Right lobe of liver (tissue), 6 donors: Measurements from ENCODE around the gene PLOD3. TPM values are rescaled to one million over a fixed set of nuclear protein-coding genes. Genes with fewer than 3 reads are reported as not detected.
A peak's percentile ranks its signal among the peaks of the same experiment; 100 is the strongest.

Experiments used
- ATAC-seq, 4 donors: fragments of 200-7000 bp; cut with Tn5 transposase; one replicate each; pipeline ENCODE4 v1.9.1; 2020; ENCODE audit warnings: mild to moderate bottlenecking in 4 of 4, moderate library complexity in 4 of 4
- DNase-seq, 3 donors: peaks; one replicate each; pipeline ENCODE4 v3.0.0-alpha.2; 2020
- H3K27ac ChIP-seq, 3 donors: fragments of 200-600 bp; one replicate each; pipeline ENCODE4 v1.8.0; 2022
- H3K27me3 ChIP-seq, 2 donors: fragments of 200-600 bp; one replicate each; pipeline ENCODE4 v1.8.0; 2022
- H3K36me3 ChIP-seq, 4 donors: fragments of 200-600 bp; sonication (generic) in 1 of 4; one replicate each; pipeline versions ENCODE4 v1.5.1 to v1.8.0; 2017 to 2022; ENCODE audit warnings: control low read depth in 1 of 4
- H3K4me1 ChIP-seq, 4 donors: fragments of 200-600 bp; sonication (generic) in 1 of 4; one replicate each; pipeline versions ENCODE4 v1.5.1 to v1.8.0; 2017 to 2022; ENCODE audit warnings: control low read depth in 1 of 4
- H3K4me3 ChIP-seq, 3 donors: fragments of 200-600 bp; one replicate each; pipeline ENCODE4 v1.8.0; 2022
- H3K9me3 ChIP-seq, 4 donors: fragments of 200-600 bp; sonication (generic) in 1 of 4; one replicate each; pipeline versions ENCODE4 v1.5.1 to v1.8.0; 2017 to 2022; ENCODE audit warnings: control low read depth in 1 of 4
- POLR2A ChIP-seq: fragments of 450-650 bp; IDR thresholded peaks from one replicate; pipeline ENCODE4 v1.6.1; 2017; ENCODE audit warnings: antibody characterized with exemption, mild to moderate bottlenecking
- WGBS: methylation state at CpG from one replicate; pipeline ENCODE4 v1.1.6; 2018; ENCODE audit warnings: low coverage, low lambda C conversion rate; ENCODE audit not compliant: insufficient coverage; ENCODE audit errors: missing lambda C conversion rate; 5-methylcytosine and 5-hydroxymethylcytosine counted together
- intact Hi-C, 2 donors: fragments of 100-400 bp; cut with DNase I; formaldehyde crosslinking; loops; one replicate each; pipeline versions ENCODE4 v1.11.2 to v1.14.1; 2022
- total RNA-seq, 6 experiments: library from RNA; depleted of rRNA in 2 of 6; stranded (reverse); fragments of >200 nt in 2 of 6; fragmentation: NEBNext Ultra II Directional in 3 of 6; extraction: Animal tissue kit (Norgen Biotek cat#: 25700) in 3 of 6; gene quantifications; one replicate each; pipeline versions ENCODE4 v1.1.0 to v1.2.4, GENCODE V29; 2016 to 2023
- TF ChIP-seq, protein P1 (sequence below), 4 donors: fragments of 200-600 bp in 3 of 4; fragments of 450-650 bp in 1 of 4; IDR thresholded peaks; one replicate each; pipeline versions ENCODE4 v1.5.1 to v1.8.0; 2016 to 2022; ENCODE audit warnings: antibody characterized with exemption in 4 of 4, mild to moderate bottlenecking in 2 of 4
- donor health status: DM: no; HTN: yes; CAD: no.
- donor health status: DM: no; HTN: no; CAD: no.
- donor health status: DM: no; HTN: no; CAD: no.
- donor health status: DM: no; HTN: yes; CAD: no.
- donor health status: DM: no; HTN: yes; CAD: no.

Gene PLOD3
- total RNA-seq, 6 experiments from 2014 or later: 41.7 to 57.5 (median 54.3) TPM

DNA sequence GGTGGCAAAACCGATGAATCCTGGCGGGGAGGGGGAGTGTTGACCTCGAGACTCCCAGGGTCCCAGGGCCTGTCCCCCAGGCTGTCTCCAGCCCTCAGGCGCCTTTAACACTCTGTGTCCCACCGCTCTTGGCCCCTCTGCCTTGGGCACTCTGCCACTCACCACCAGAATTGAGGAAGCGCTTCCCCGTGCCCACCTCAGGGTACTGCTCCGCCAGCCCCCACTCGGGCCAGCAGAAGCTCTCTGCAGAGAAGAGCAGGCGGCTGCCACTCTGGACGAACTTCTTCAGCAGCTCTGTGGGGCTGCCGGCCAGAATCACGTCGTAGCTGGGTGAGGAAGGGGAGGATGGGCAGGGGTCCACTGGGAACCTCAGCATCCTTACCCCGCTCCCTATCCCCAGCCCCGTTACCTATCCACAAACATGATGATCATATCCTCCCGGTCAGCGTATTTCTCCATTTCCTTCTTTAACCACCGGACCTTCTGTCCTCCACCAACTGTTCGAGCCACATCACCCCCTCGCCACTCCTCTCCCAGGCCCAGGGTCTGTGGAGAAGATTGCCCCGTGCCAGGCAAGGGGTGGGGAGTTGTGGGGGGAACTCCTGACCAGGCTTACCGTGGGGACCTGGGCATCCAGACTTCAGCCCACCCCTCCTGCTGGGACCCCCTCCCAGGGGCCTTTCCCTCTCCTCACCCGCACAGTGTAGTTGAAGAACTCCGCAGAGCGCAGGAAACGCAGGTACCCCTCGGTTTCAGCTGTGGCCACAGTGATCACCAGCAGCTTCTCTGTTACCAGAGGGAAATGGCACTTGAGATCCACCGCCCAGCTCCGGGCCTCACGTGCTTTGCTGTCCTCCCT is 1.2 kb downstream of the PLOD3 start:
- peak overlapping the region; percentile 82 to 97 (median 85) for H3K4me3 ChIP-seq
- no peaks in the 10 kb centered on the region for H3K9me3 ChIP-seq
- peaks cover 0 to 15% (median 9%) of the 10 kb centered on the region in 4 donors for H3K36me3 ChIP-seq
- intact Hi-C loops: no loop called here
- no peak for DNase-seq
- no peak for ATAC-seq
- H3K27ac ChIP-seq: peak overlapping the region; percentile 89 to 95 (median 90)
- H3K27me3 ChIP-seq: no peaks in the 10 kb centered on the region
- TF ChIP-seq POLR2A: no peak
- TF ChIP-seq, protein P1, sequence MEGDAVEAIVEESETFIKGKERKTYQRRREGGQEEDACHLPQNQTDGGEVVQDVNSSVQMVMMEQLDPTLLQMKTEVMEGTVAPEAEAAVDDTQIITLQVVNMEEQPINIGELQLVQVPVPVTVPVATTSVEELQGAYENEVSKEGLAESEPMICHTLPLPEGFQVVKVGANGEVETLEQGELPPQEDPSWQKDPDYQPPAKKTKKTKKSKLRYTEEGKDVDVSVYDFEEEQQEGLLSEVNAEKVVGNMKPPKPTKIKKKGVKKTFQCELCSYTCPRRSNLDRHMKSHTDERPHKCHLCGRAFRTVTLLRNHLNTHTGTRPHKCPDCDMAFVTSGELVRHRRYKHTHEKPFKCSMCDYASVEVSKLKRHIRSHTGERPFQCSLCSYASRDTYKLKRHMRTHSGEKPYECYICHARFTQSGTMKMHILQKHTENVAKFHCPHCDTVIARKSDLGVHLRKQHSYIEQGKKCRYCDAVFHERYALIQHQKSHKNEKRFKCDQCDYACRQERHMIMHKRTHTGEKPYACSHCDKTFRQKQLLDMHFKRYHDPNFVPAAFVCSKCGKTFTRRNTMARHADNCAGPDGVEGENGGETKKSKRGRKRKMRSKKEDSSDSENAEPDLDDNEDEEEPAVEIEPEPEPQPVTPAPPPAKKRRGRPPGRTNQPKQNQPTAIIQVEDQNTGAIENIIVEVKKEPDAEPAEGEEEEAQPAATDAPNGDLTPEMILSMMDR (IDR thresholded peaks at IDR 0.05): no peak
- WGBS: 47% methylated on average over 15 of the region's 31 CpGs
- H3K4me1 ChIP-seq: peaks cover 0 to 39% (median 6%) of the 10 kb centered on the region in 4 donors

- ATAC-seq (no peak), DNase-seq (no peak)
- H3K36me3 ChIP-seq: peaks cover 0 to 47% (median 19%) of the 10 kb centered on the region in 4 donors
- H3K27ac ChIP-seq: no peak overlapping the region
- no peaks in the 10 kb centered on the region for H3K27me3 ChIP-seq
- intact Hi-C loops: no loop called here
- TF ChIP-seq, protein P1 (IDR thresholded peaks at IDR 0.05): no peak
- no peak for TF ChIP-seq POLR2A
- peaks cover 0 to 23% (median 0%) of the 10 kb centered on the region in 4 donors for H3K4me1 ChIP-seq
- H3K4me3 ChIP-seq: no peak overlapping the region
- no peaks in the 10 kb centered on the region for H3K9me3 ChIP-seq
- WGBS: no CpG with 5 or more reads among the region's 8 CpGs
Observed at GRCh38 chr7:101212014-101212413, 5.4 kb downstream of the PLOD3 start.

DNA sequence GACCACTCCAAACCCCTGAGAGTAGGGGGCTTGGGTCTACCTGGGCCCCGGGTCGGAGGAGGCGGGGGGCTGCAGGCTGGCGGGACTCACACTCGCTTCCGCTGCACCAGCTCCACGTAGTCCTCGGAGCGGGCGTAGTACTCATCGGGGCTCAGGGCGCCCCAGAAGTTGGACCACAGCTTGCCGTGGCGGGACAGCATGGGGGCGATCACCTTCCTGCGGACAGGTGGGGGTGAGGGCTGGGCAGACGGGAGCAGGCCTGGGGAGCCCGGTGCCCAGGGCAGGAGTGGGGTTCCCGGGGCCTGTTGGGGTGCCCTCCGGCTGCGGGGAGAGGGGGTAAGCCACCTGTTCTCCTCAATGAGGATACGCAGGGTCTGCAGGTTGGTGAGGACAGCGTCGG is 5.9 kb downstream of the PLOD3 start:
- TF ChIP-seq, protein P1 (IDR thresholded peaks at IDR 0.05): no peak
- TF ChIP-seq POLR2A: no peak
- 70% methylated on average over 2 of the region's 24 CpGs for WGBS
- Histone ChIP-seq H3K9me3 (no peaks in the 10 kb centered on the region), H3K4me1 (peaks cover 0 to 19% (median 0%) of the 10 kb centered on the region in 4 donors), H3K27ac (no peak overlapping the region), H3K27me3 (no peaks in the 10 kb centered on the region), H3K4me3 (no peak overlapping the region), H3K36me3 (peaks cover 0 to 47% (median 19%) of the 10 kb centered on the region in 4 donors)
- peak in 1 of 4 donors; percentile 3 for ATAC-seq
- intact Hi-C loops: no loop called here
- DNase-seq: no peak

- H3K36me3 ChIP-seq: peaks cover 0 to 55% (median 19%) of the 10 kb centered on the region in 4 donors
- 90% methylated on average over 13 of the region's 19 CpGs for WGBS
- H3K27ac ChIP-seq: no peak overlapping the region
- no peak for ATAC-seq
- no peak for DNase-seq
- no peaks in the 10 kb centered on the region for H3K9me3 ChIP-seq
- peaks cover 0 to 7% (median 0%) of the 10 kb centered on the region in 4 donors for H3K4me1 ChIP-seq
- no peak for TF ChIP-seq POLR2A
- TF ChIP-seq, protein P1 (IDR thresholded peaks at IDR 0.05): no peak
- H3K4me3 ChIP-seq: no peak overlapping the region
- intact Hi-C loops: no loop called here
- no peaks in the 10 kb centered on the region for H3K27me3 ChIP-seq
Observed at GRCh38 chr7:101210143-101210542, 7.2 kb downstream of the PLOD3 start.
